Smooth muscle cell (in vitro differentiated cells): ENCODE measurements around the gene ACAD9. TPM values are rescaled to one million over a fixed set of nuclear protein-coding genes. Genes with fewer than 3 reads are reported as not detected.
"Not testable (repeated sequence)": the region's sequence is repeated elsewhere in the genome, so short reads cannot be mapped to it uniquely, and the experiment has no call there.

ENCODE experiments used
- DNase-seq: peaks from one replicate; lab custom pipeline; 2025; ENCODE audit not compliant: unreplicated experiment; lab: John Stamatoyannopoulos, UW
- H2AFZ ChIP-seq: fragments of 200-600 bp; sonication (generic); 2 replicates; pipeline ENCODE4 v1.6.0; 2016; ENCODE audit warnings: antibody characterized with exemption, low read depth, mild to moderate bottlenecking
- H3F3A ChIP-seq: fragments of 200-600 bp; sonication (generic); 2 replicates; pipeline ENCODE4 v1.6.0; 2017; ENCODE audit warnings: antibody characterized with exemption, low read depth
- H3K27ac ChIP-seq: fragments of 200-600 bp; sonication (generic); 2 replicates; pipeline ENCODE4 v1.5.1; 2016; ENCODE audit warnings: low read depth, mild to moderate bottlenecking
- H3K27me3 ChIP-seq: fragments of 200-600 bp; sonication (generic); 2 replicates; pipeline ENCODE4 v1.6.1; 2016; ENCODE audit warnings: low read depth, mild to moderate bottlenecking
- H3K36me3 ChIP-seq: fragments of 200-600 bp; sonication (generic); 2 replicates; pipeline ENCODE4 v1.5.1; 2016; ENCODE audit warnings: low read depth
- H3K4me1 ChIP-seq: fragments of 200-600 bp; sonication (generic); 2 replicates; pipeline ENCODE4 v1.5.1; 2016; ENCODE audit warnings: low read depth
- H3K4me2 ChIP-seq: fragments of 200-600 bp; sonication (generic); 2 replicates; pipeline ENCODE4 v1.6.0; 2016; ENCODE audit warnings: mild to moderate bottlenecking
- H3K4me3 ChIP-seq: fragments of 200-600 bp; sonication (generic); 2 replicates; pipeline ENCODE4 v1.5.1; 2016; ENCODE audit warnings: mild to moderate bottlenecking
- H3K79me2 ChIP-seq: fragments of 200-600 bp; sonication (generic); 2 replicates; pipeline ENCODE4 v1.6.0; 2016; ENCODE audit warnings: low read depth, mild to moderate bottlenecking
- H3K9ac ChIP-seq: fragments of 200-600 bp; sonication (generic); 2 replicates; pipeline ENCODE4 v1.6.0; 2016; ENCODE audit warnings: low read depth
- H3K9me3 ChIP-seq: fragments of 200-600 bp; sonication (generic); replicated peaks from 2 replicates; pipeline ENCODE4 v1.5.1; 2016; ENCODE audit warnings: low read depth
- H4K20me1 ChIP-seq: fragments of 200-600 bp; sonication (generic); 2 replicates; pipeline ENCODE4 v1.6.0; 2016; ENCODE audit warnings: low read depth
- CTCF ChIP-seq: fragments of 200-600 bp; sonication (generic); IDR thresholded peaks from 2 replicates; pipeline ENCODE4 v1.5.1; 2017; ENCODE audit warnings: borderline replicate concordance, mild to moderate bottlenecking, antibody characterized with exemption; ENCODE audit not compliant: insufficient read depth, poor library complexity, severe bottlenecking
- WGBS: methylation state at CpG from one replicate; pipeline ENCODE4 v1.1.7; 2016; ENCODE audit warnings: low lambda C conversion rate; 5-methylcytosine and 5-hydroxymethylcytosine counted together
- polyA plus RNA-seq: library from polyadenylated mRNA; unstranded; fragments of >200 nt; fragmentation: Nextera tagmentation; extraction: Ambion mirVana; gene quantifications from 2 replicates; pipeline ENCODE4 v1.2.1, GENCODE V29; 2016
- total RNA-seq: library from RNA; depleted of rRNA; stranded (reverse); fragments of >200 nt; gene quantifications from 2 replicates; pipeline ENCODE4 v1.2.3, GENCODE V29; 2014

Gene ACAD9
- total and polyA plus RNA-seq, 2 experiments from 2014 or later: 24.4 to 24.5 TPM

- Histone ChIP-seq H3K27me3 (no peaks in the 10 kb centered on the region), H3K79me2 (no peaks in the 10 kb centered on the region), H3K9ac (no peak overlapping the region), H4K20me1 (no peaks in the 10 kb centered on the region), H3K36me3 (no peaks in the 10 kb centered on the region), H3K4me2 (no peak overlapping the region), H3K4me1 (no peaks in the 10 kb centered on the region), H2AFZ (no peak overlapping the region), H3K4me3 (no peak overlapping the region), H3F3A (no peaks in the 10 kb centered on the region), H3K27ac (no peak overlapping the region), H3K9me3 (no peaks in the 10 kb centered on the region)
- TF ChIP-seq CTCF: no peak
- DNase-seq: no peak
- WGBS: 96% methylated on average over 2 of the region's 2 CpGs
Measured at GRCh38 chr3:128917291-128917690, 37.9 kb downstream of the ACAD9 start.

- 100% methylated on average over 1 of the region's 1 CpG for WGBS
- H3K4me1 ChIP-seq: no peaks in the 10 kb centered on the region
- H3K79me2 ChIP-seq: no peaks in the 10 kb centered on the region
- H3F3A ChIP-seq: no peaks in the 10 kb centered on the region
- TF ChIP-seq CTCF: no peak
- no peaks in the 10 kb centered on the region for H3K36me3 ChIP-seq
- H2AFZ ChIP-seq: no peak overlapping the region
- no peaks in the 10 kb centered on the region for H3K27me3 ChIP-seq
- H3K4me2 ChIP-seq: no peak overlapping the region
- H3K9ac ChIP-seq: no peak overlapping the region
- H3K4me3 ChIP-seq: no peak overlapping the region
- no peak overlapping the region for H3K27ac ChIP-seq
- peaks cover 5% of the 10 kb centered on the region for H3K9me3 ChIP-seq
- no peaks in the 10 kb centered on the region for H4K20me1 ChIP-seq
- DNase-seq: no peak
Measured at GRCh38 chr3:128919988-128920387, 40.6 kb downstream of the ACAD9 start.

- Histone ChIP-seq H3K9me3 (peaks cover 8% of the 10 kb centered on the region), H3K9ac (no peak overlapping the region), H3K4me3 (no peak overlapping the region), H3K27ac (no peak overlapping the region), H3K4me2 (no peak overlapping the region), H3K79me2 (no peaks in the 10 kb centered on the region), H4K20me1 (no peaks in the 10 kb centered on the region), H3K27me3 (no peaks in the 10 kb centered on the region), H3K36me3 (no peaks in the 10 kb centered on the region), H2AFZ (no peak overlapping the region), H3K4me1 (no peaks in the 10 kb centered on the region), H3F3A (no peaks in the 10 kb centered on the region)
- TF ChIP-seq CTCF: no peak
- 95% methylated on average over 10 of the region's 10 CpGs for WGBS
- DNase-seq: no peak
Measured at GRCh38 chr3:128922804-128923459, 43.5 kb downstream of the ACAD9 start.

- Histone ChIP-seq H3K4me3 (no peak overlapping the region), H3K4me2 (no peak overlapping the region), H4K20me1 (no peaks in the 10 kb centered on the region), H3K4me1 (no peaks in the 10 kb centered on the region), H3K9ac (no peak overlapping the region), H3K27me3 (no peaks in the 10 kb centered on the region), H2AFZ (no peak overlapping the region), H3K9me3 (peaks cover 8% of the 10 kb centered on the region), H3K27ac (no peak overlapping the region), H3K36me3 (no peaks in the 10 kb centered on the region), H3K79me2 (no peaks in the 10 kb centered on the region), H3F3A (no peaks in the 10 kb centered on the region)
- WGBS: 96% methylated on average over 2 of the region's 2 CpGs
- no peak for TF ChIP-seq CTCF
- no peak for DNase-seq
Measured at GRCh38 chr3:128923576-128923975, 44.2 kb downstream of the ACAD9 start.

GRCh38 chr3:128923986-128924385 is 44.6 kb downstream of the ACAD9 start:
- H3K4me3 ChIP-seq, H3K27me3 ChIP-seq: not testable (repeated sequence)
- 97% methylated on average over 6 of the region's 6 CpGs for WGBS

More at GRCh38 chr3:128923986-128924385, 44.6 kb downstream of the ACAD9 start:
- not testable (repeated sequence) for H3K9ac ChIP-seq, H3K36me3 ChIP-seq, H3K79me2 ChIP-seq, DNase-seq, H2AFZ ChIP-seq, H3F3A ChIP-seq, H4K20me1 ChIP-seq, H3K4me1 ChIP-seq, H3K4me2 ChIP-seq, H3K27ac ChIP-seq, H3K9me3 ChIP-seq
